Activated T-cell treated with anti-CD3 and anti-CD28 coated beads for 48 hours (primary cell): ENCODE measurements around the gene IL17D.
"Not testable (repeated sequence)": the region's sequence is repeated elsewhere in the genome, so short reads cannot be mapped to it uniquely, and the experiment has no call there.

Source experiments
- DNase-seq: peaks from one replicate; pipeline ENCODE4 v3.0.0-alpha.2; 2020; ENCODE audit warnings: low read depth

The IL17D gene

DNA sequence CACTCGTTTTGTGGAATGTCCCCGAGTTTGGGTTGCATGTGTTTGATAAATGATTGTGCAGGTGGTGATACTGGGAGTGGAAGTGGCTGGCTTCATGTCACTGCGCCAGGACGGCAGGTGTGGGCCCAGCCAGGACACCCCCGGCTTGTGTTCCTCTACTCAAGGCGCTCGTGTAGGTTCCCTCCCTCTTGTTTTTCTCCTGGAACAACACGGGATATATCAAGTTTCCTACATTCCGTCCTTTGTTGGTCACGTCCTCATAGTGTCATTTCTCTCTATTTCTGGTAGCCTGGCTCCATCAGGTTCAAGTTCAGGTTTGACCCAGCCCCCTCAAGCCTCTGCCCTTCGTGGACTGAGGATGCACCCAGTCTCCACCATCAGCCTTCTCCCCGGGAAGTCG, 16.3 kb downstream of the IL17D start:
- no peak for DNase-seq

DNA sequence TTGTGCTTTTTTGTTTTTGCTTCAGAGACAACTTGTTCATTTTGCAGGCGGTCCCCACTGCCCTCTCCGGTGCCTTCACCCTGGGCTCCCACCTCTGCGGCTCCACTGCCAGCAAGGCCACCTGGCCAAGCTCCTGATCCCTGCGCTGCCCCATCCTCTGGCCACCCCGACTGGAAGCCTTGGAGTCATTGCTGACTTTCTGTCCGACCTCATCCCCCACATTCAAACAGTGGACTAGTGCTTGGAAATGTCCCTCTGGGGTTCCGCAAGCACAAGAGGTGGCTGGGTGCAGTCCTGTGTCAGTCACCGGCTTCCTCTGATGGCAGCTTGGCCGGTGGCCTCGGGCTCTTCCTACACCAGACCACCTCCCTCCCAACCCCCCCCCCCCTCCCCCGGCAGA, 17.0 kb downstream of the IL17D start:
- DNase-seq: no peak

- DNase-seq: no peak
These were observed 17.6 kb downstream of the IL17D start for GRCh38 chr13:20721058-20721453.

- DNase-seq: peak; percentile 18
These were observed 18.2 kb downstream of the IL17D start for GRCh38 chr13:20721454-20722357.

- DNase-seq: no peak
These were observed 24.4 kb downstream of the IL17D start for GRCh38 chr13:20727856-20728255.

DNA sequence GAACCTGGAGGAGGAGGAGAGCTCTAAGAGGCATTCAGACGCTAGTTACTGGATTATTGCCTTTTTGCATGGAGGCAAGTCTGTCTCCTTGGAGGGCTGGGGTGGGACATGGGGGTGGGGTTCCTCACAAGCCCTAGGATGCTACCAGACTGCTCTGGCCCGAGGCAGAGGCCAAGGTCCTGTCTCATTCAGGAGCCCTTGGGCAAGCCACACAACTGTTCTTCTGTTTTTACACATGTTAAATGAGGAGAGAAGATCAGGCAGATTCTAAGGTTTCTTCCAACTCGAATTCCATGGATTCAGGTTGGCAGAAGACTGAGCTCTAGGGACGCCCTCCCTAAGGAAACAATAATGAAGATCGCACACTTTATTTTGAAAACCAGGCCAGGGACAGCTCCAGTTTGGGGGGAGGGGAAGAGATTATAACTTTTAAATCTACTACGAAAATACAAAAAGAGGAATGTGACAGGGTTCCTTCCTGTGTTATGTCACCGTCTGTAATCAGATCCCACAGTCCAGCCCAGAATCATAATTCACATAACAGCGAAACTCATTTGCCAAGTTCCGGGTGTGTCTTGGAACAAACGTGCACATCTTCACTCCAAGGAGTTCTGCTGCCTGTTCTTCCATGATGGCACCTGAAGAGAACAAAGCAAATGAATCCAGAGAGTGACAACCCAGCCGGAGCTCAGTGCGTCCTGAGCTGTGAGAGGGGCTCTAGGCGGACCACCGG, 25.2 kb downstream of the IL17D start:
- DNase-seq: no peak

DNA sequence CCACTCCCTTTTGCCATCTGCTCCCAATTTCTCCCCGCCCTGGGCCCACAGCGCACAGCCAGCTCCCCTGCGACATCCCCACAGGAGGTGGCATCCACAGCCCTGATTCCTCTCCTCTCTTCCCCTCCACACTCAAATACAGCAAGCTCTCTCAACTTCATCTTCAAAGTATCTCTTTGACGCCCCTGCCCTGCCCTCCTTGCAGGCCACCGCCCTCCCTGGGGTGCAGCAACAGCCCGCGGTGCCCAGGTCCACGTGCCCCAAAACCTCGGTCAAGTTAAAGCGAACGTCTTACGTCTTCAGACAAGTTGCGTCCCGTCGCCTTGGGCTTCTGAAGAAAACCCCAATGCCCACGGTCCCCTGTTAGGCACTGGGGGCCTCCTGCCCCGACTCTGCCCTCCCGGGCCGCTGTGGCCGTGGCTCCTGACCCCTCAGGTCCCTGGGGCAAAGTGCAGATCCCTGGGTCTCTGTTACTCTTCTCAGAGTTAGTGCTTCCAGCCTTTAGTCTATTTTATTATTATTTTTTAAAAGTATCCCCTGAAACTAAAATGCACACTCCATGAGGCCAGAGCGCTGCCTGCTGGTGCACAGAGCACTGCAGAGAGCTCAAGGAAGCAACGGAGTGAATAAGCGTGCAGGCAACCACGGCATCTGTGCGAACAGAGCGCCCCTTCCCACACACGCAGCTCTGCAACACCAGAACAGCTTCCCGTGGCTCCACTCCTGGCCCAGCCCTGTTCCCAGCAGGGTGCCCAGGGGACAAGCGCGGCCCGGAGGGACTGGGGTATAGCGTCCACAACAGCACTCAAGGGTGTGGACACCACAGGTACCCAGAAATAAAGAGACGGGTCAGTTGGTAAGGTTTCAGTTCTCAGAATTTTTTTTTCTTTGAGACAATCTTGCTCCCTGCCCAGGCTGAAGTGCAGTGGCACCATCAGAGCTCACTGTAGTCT, 26.4 kb downstream of the IL17D start:
- DNase-seq: no peak

- DNase-seq: no peak
These were observed 35.1 kb downstream of the IL17D start for GRCh38 chr13:20738616-20739015.

GRCh38 chr13:20740021-20740420, 36.5 kb downstream of the IL17D start:
- DNase-seq: no peak

GRCh38 chr13:20743830-20744404, 40.4 kb downstream of the IL17D start:
- DNase-seq: not testable (repeated sequence)

DNA sequence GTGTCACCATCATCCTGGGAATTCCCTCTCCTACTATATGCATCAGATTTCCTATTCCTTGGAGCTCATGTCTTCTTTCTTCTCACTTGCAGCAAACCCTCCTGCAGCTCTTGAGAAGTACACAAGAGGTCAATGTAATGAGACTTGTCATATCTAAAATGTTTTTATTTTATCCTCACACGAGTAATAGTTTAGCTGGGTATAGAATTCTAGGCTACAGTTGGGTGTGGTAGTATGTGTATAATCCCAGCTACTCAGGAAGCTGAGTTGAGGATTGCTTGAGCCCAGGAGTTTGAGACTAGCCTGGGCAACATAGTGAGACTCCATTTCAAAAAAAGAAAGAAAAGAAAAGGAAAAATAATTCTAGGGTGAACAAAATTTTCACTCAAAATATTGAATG, 45.9 kb downstream of the IL17D start:
- no peak for DNase-seq

DNA sequence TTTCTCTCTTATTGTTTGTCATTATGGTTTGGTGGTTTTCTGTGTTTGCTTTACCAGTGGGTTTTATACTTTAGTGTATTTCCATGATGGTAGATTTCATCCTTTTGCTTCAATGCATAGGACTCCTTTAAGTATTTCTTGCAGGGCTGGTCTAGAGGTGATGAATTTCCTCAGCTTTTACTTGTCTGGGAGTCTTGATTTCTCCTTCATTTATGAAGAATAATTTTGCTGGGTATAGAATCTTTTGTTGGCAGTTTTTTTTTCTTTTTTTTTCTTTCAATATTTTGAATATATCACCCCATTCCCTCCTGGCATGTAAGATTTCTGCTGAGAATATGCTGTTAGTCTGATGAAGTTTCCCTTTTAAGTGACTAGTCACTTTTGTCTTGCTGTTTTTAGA, 50.5 kb downstream of the IL17D start:
- no peak for DNase-seq

GRCh38 chr13:20760872-20761271, 57.4 kb downstream of the IL17D start:
- DNase-seq: no peak

- no peak for DNase-seq
These were observed 63.9 kb downstream of the IL17D start for GRCh38 chr13:20767309-20767943.

- DNase-seq: no peak
These were observed 65.6 kb downstream of the IL17D start for GRCh38 chr13:20769091-20769490.

- no peak for DNase-seq
These were observed 66.3 kb downstream of the IL17D start for GRCh38 chr13:20769834-20770233.
